Testis (tissue), 3 donors: ENCODE results near the gene OR2D2. TPM values are rescaled to one million over a fixed set of nuclear protein-coding genes. Genes with fewer than 3 reads are reported as not detected.

Experiments used
- DNase-seq: peaks from one replicate; pipeline ENCODE4 v3.0.0-alpha.2; 2019
- H3K27ac ChIP-seq, 2 donors: fragments of 200-600 bp; sonication (generic); one replicate each; pipeline ENCODE4 v1.5.1; 2019
- H3K27me3 ChIP-seq: fragments of 200-600 bp; sonication (generic); one replicate; pipeline ENCODE4 v1.5.1; 2019
- H3K36me3 ChIP-seq: fragments of 200-600 bp; sonication (generic); one replicate; pipeline ENCODE4 v1.5.1; 2017; ENCODE audit warnings: low read depth; ENCODE audit errors: missing control alignments
- H3K4me1 ChIP-seq: fragments of 200-600 bp; sonication (generic); one replicate; pipeline ENCODE4 v1.5.1; 2019
- H3K4me3 ChIP-seq, 2 donors: fragments of 200-600 bp; sonication (generic); one replicate each; pipeline ENCODE4 v1.5.1; 2017 to 2019
- H3K9me3 ChIP-seq: fragments of 200-600 bp; sonication (generic); one replicate; pipeline ENCODE4 v1.5.1; 2017
- CTCF ChIP-seq, 3 experiments: fragments of 450-650 bp in 2 of 3; fragments of 200-600 bp in 1 of 3; sonication (generic) in 1 of 3; IDR thresholded peaks; one replicate each; pipeline ENCODE4 v1.5.1; 2016 to 2019; ENCODE audit warnings: antibody characterized with exemption in 3 of 3, mild to moderate bottlenecking in 2 of 3, moderate library complexity in 1 of 3
- POLR2A ChIP-seq: fragments of 450-650 bp; IDR thresholded peaks from one replicate; pipeline ENCODE4 v1.6.1; 2017; ENCODE audit warnings: antibody characterized with exemption, mild to moderate bottlenecking, moderate library complexity
- WGBS, 2 donors: methylation state at CpG; one replicate each; pipeline ENCODE4 v1.1.5; 2018; 5-methylcytosine and 5-hydroxymethylcytosine counted together
- intact Hi-C: fragments of 100-400 bp; cut with DNase I; formaldehyde crosslinking; loops from one replicate; pipeline ENCODE4 v1.15.1; 2023; ENCODE audit warnings: low total_unique reads
- polyA plus RNA-seq: library from polyadenylated mRNA; stranded (reverse); fragments of 350-450 nt; fragmentation: Illumina TruSeq; extraction: RNeasy Lipid Tissue Mini Kit (QIAGEN cat#74804); gene quantifications from one replicate; pipeline ENCODE4 v1.2.3, GENCODE V29; 2014; ENCODE audit warnings: low read depth, low replicate concordance; ENCODE audit not compliant: insufficient read depth
- total RNA-seq, 2 donors: library from RNA; depleted of rRNA; stranded (reverse); fragments of >200 nt; gene quantifications; one replicate each; pipeline ENCODE4 v1.2.3, GENCODE V29; 2016

Gene OR2D2
- total and polyA plus RNA-seq, 3 donors from 2014 or later, result 2.8 to 3.2 TPM; not detected in 1

- Histone ChIP-seq H3K4me1 (no peaks in the 10 kb centered on the region), H3K27ac (no peak overlapping the region), H3K27me3 (no peaks in the 10 kb centered on the region), H3K4me3 (no peak overlapping the region), H3K9me3 (no peaks in the 10 kb centered on the region), H3K36me3 (no peaks in the 10 kb centered on the region)
- TF ChIP-seq CTCF (IDR thresholded peaks at IDR 0.05) (no peak), POLR2A (no peak)
- intact Hi-C loops, result no loop called here
- no peak for DNase-seq
- WGBS, 2 donors, result 97% methylated on average over 2 of the region's 2 CpGs
These were observed 16.5 kb downstream of the OR2D2 start for GRCh38 chr11:6875761-6876160.

GRCh38 chr11:6871278-6871677 lies 21.0 kb downstream of the OR2D2 start:
- no peak overlapping the region for H3K27ac ChIP-seq
- TF ChIP-seq CTCF (IDR thresholded peaks at IDR 0.05) (no peak), POLR2A (no peak)
- no peaks in the 10 kb centered on the region for H3K4me1 ChIP-seq
- no peak overlapping the region for H3K4me3 ChIP-seq
- H3K9me3 ChIP-seq, result no peaks in the 10 kb centered on the region
- intact Hi-C loops, result no loop called here
- no peaks in the 10 kb centered on the region for H3K27me3 ChIP-seq
- 85 to 98% methylated on average over 1 of the region's 1 CpG for WGBS, 2 donors
- no peaks in the 10 kb centered on the region for H3K36me3 ChIP-seq
- no peak for DNase-seq

- WGBS, 2 donors, result 89 to 90% methylated on average over 1 of the region's 1 CpG
- intact Hi-C loops, result no loop called here
These were observed 27.9 kb downstream of the OR2D2 start for GRCh38 chr11:6864438-6864837.

GRCh38 chr11:6862961-6863360 lies 29.3 kb downstream of the OR2D2 start, which contains the start of gene OR10A2:
TSS of gene OR10A2 (plus strand) at chr11:6863057. CDS start at chr11:6869755, 6,698 bp downstream.
- no peak for TF ChIP-seq POLR2A
- TF ChIP-seq CTCF (IDR thresholded peaks at IDR 0.05), result no peak
- intact Hi-C loops, result no loop called here
- Histone ChIP-seq H3K27ac (no peak within 1 kb of the TSS), H3K4me3 (no peak within 1 kb of the TSS), H3K36me3 (no peaks in the 10 kb centered on the region), H3K4me1 (no peaks in the 10 kb centered on the region), H3K9me3 (no peaks in the 10 kb centered on the region), H3K27me3 (no peaks in the 10 kb centered on the region)
- DNase-seq, result no peak
- WGBS, 2 donors, result 45 to 50% methylated on average over 1 of the region's 1 CpG

More at GRCh38 chr11:6864438-6864837, 27.9 kb downstream of the OR2D2 start:
- H3K4me1 ChIP-seq, result no peaks in the 10 kb centered on the region
- DNase-seq, result no peak
- H3K36me3 ChIP-seq, result no peaks in the 10 kb centered on the region
- no peak overlapping the region for H3K4me3 ChIP-seq
- no peaks in the 10 kb centered on the region for H3K9me3 ChIP-seq
- no peak overlapping the region for H3K27ac ChIP-seq
- TF ChIP-seq POLR2A, result no peak
- no peak for TF ChIP-seq CTCF (IDR thresholded peaks at IDR 0.05)
- no peaks in the 10 kb centered on the region for H3K27me3 ChIP-seq

- TF ChIP-seq POLR2A (no peak), CTCF (IDR thresholded peaks at IDR 0.05) (no peak)
- Histone ChIP-seq H3K4me3 (no peak overlapping the region), H3K27me3 (no peaks in the 10 kb centered on the region), H3K4me1 (no peaks in the 10 kb centered on the region), H3K9me3 (no peaks in the 10 kb centered on the region), H3K36me3 (no peaks in the 10 kb centered on the region), H3K27ac (no peak overlapping the region)
- DNase-seq, result no peak
- intact Hi-C loops, result no loop called here
- WGBS, 2 donors, result 68% methylated on average over 3 of the region's 3 CpGs
These were observed 35.4 kb downstream of the OR2D2 start for GRCh38 chr11:6856871-6857270.
